ENCODE measurements around the gene DCLK1.

DNA sequence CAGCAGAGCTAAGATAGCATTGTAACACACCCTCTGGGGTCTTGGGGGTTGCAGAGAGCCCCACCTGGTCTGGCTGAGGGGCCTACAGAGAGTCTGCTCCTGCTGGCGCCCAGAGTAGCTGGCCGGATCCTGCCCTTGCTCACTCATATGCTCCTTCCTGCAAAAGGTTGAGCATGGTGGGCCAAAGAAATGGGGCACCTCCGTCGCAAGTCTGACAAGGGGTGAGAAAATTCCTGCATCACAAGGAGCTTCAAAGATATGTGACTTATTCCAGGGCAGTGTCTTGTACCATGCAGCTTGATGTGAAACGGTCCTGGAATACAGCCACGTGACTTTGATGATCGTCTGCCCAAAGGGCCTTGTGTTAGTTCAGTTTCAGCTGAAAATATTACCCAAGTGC, 218.3 kb downstream of the DCLK1 start:
- no peak for TF ChIP-seq POLR2A (IDR thresholded peaks at IDR 0.05; ENCODE audit: low read length)
- no peak for TF ChIP-seq GATA1 (IDR thresholded peaks at IDR 0.05; ENCODE audit: low read depth, low read length)

Measured in erythroblast (primary cell).